ENCODE measurements around the gene C1QL2.

C1QL2 gene

DNA sequence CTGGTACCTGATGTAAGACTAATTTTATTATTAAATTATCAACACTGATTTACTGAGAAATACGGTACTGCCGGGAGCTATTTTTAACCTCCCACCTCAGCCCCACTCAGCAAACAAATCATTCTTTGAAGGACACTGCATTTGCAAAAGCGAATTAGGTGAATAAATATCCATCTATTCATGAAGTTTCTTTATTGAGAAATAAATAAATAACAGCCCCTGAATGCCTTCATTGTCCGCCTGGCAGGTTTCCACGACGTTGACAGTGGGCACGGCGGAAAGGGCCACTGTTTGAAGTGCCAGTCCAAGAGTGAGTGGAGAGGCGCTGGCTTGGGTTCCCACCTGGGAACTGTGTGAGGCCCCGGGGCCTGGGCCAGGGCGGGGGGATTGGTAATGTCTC lies 15.7 kb downstream of the C1QL2 start:
- H3K9ac ChIP-seq (ENCODE audit: low read length in 2 of 2) = no peak overlapping the region

DNA sequence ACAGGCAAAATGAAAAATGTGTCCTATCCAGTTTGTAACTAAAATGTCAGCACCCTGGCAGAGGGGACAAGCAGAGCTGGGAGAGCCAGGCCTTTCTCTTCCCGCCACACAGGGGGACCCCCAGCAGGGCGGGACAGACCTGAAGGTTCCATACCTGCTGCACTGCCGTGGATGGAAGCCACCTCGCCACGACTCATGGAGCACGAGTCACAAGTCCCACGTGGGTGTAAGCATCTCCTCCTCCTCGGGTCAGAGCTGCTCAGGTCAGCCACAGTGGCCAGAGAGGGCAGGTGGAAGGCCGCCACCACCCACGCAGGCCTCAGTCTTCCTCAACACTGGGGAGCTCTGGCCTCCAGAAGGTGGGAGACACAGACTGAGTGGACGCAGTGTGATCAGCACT lies 21.0 kb downstream of the C1QL2 start:
- no peaks in the 10 kb centered on the region for H3K4me1 ChIP-seq (ENCODE audit: control insufficient read depth, insufficient read depth, low read length)
- H3K9ac ChIP-seq (ENCODE audit: low read length in 2 of 2) = no peak overlapping the region
- no peaks in the 10 kb centered on the region for H3K36me3 ChIP-seq (ENCODE audit: control insufficient read depth in 2 of 2, insufficient read depth in 2 of 2, low read length in 2 of 2)
- no peak overlapping the region for H3K27ac ChIP-seq (ENCODE audit: low read length)
- H3K4me3 ChIP-seq (ENCODE audit: low read length in 2 of 2) = no peak overlapping the region
- H3K27me3 ChIP-seq (ENCODE audit: control insufficient read depth in 1 of 2, insufficient read depth in 2 of 2, low read length in 2 of 2) = peaks cover 0 to 2% of the 10 kb centered on the region in 2 donors
- H3K9me3 ChIP-seq (ENCODE audit: control insufficient read depth in 2 of 2, low read length in 2 of 2) = no peaks in the 10 kb centered on the region

More for the DNA sequence above, 15.7 kb downstream of the C1QL2 start:
- Histone ChIP-seq H3K4me3 (ENCODE audit: low read length in 2 of 2) (no peak overlapping the region), H3K27ac (ENCODE audit: low read length) (no peak overlapping the region), H3K4me1 (ENCODE audit: control insufficient read depth, insufficient read depth, low read length) (no peaks in the 10 kb centered on the region), H3K9me3 (ENCODE audit: control insufficient read depth in 2 of 2, low read length in 2 of 2) (no peaks in the 10 kb centered on the region), H3K36me3 (ENCODE audit: control insufficient read depth in 2 of 2, insufficient read depth in 2 of 2, low read length in 2 of 2) (no peaks in the 10 kb centered on the region), H3K27me3 (ENCODE audit: control insufficient read depth in 1 of 2, insufficient read depth in 2 of 2, low read length in 2 of 2) (peaks cover 8 to 14% of the 10 kb centered on the region in 2 donors)

DNA sequence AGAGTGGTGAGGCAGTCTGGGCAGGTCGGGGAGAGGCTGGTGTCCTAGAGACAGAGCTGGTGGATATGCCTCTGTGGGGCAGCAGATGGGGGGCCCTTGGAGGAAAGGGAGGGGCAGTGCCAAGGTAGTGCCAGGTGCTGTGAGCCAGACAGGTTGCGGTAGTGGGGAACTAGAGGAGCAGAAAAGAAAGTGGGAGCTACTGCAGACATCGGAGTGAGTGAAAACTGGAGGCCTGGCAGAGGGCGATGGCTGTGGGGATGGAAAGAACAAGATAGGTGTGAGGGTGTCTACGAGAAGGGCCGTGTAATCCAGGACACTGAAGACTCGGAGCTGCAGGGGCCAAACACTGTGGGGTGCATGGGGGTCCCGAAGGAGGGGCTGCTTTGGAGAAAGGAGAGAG lies 21.7 kb downstream of the C1QL2 start:
- Histone ChIP-seq H3K36me3 (ENCODE audit: control insufficient read depth in 2 of 2, insufficient read depth in 2 of 2, low read length in 2 of 2) (no peaks in the 10 kb centered on the region), H3K4me3 (ENCODE audit: low read length in 2 of 2) (no peak overlapping the region), H3K4me1 (ENCODE audit: control insufficient read depth, insufficient read depth, low read length) (no peaks in the 10 kb centered on the region), H3K27me3 (ENCODE audit: control insufficient read depth in 1 of 2, insufficient read depth in 2 of 2, low read length in 2 of 2) (peaks cover 0 to 2% of the 10 kb centered on the region in 2 donors), H3K27ac (ENCODE audit: low read length) (no peak overlapping the region), H3K9me3 (ENCODE audit: control insufficient read depth in 2 of 2, low read length in 2 of 2) (no peaks in the 10 kb centered on the region), H3K9ac (ENCODE audit: low read length in 2 of 2) (no peak overlapping the region)

DNA sequence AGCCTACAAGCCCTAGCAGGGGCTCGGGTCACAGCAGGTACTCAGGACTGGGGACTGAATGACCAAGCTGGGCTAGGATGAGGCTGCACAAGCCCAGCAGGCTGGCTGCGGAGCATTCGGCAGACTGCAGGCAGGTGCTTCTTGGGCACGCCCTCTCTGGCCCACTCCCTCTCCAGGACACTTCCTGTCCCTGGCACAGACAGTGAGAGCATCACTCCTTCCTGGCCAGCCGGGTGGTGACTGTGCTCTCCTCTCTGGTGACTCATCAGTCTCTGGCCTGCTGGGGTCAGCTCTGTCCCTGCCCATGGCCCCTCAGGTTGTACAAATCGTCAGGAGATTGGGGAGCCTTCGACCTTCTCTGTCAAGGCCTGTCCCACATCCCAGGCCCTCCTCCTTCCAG lies 22.5 kb downstream of the C1QL2 start:
- peaks cover 0 to 2% of the 10 kb centered on the region in 2 donors for H3K27me3 ChIP-seq (ENCODE audit: control insufficient read depth in 1 of 2, insufficient read depth in 2 of 2, low read length in 2 of 2)
- no peaks in the 10 kb centered on the region for H3K36me3 ChIP-seq (ENCODE audit: control insufficient read depth in 2 of 2, insufficient read depth in 2 of 2, low read length in 2 of 2)

DNA sequence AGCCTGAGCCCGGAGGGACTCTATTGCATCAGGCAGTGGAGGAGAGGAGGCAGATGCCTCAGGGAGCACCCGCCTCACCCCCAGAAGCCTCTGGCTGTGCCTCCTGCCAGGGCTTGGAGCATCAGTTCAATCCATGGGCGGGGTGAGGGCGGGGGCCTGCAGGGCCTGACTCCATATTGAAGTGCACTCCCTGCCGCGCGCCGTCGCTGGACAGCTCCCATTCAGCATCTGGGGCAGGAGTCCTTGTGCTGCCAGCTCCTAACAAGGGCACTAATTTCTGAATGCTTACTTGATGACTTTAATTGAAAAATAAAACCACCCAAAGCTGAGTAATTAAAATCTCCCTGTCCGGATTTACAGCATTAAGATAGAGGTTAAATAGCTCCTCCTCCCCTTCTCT lies 23.8 kb downstream of the C1QL2 start:
- H3K4me3 ChIP-seq (ENCODE audit: low read length in 2 of 2) = no peak overlapping the region
- peaks cover 0 to 2% of the 10 kb centered on the region in 2 donors for H3K27me3 ChIP-seq (ENCODE audit: control insufficient read depth in 1 of 2, insufficient read depth in 2 of 2, low read length in 2 of 2)
- H3K36me3 ChIP-seq (ENCODE audit: control insufficient read depth in 2 of 2, insufficient read depth in 2 of 2, low read length in 2 of 2) = no peaks in the 10 kb centered on the region
- no peaks in the 10 kb centered on the region for H3K4me1 ChIP-seq (ENCODE audit: control insufficient read depth, insufficient read depth, low read length)
- no peak overlapping the region for H3K27ac ChIP-seq (ENCODE audit: low read length)
- H3K9me3 ChIP-seq (ENCODE audit: control insufficient read depth in 2 of 2, low read length in 2 of 2) = no peaks in the 10 kb centered on the region
- no peak overlapping the region for H3K9ac ChIP-seq (ENCODE audit: low read length in 2 of 2)

More for the DNA sequence above, 22.5 kb downstream of the C1QL2 start:
- Histone ChIP-seq H3K9ac (ENCODE audit: low read length in 2 of 2) (no peak overlapping the region), H3K9me3 (ENCODE audit: control insufficient read depth in 2 of 2, low read length in 2 of 2) (no peaks in the 10 kb centered on the region), H3K4me3 (ENCODE audit: low read length in 2 of 2) (no peak overlapping the region), H3K27ac (ENCODE audit: low read length) (no peak overlapping the region), H3K4me1 (ENCODE audit: control insufficient read depth, insufficient read depth, low read length) (no peaks in the 10 kb centered on the region)

DNA sequence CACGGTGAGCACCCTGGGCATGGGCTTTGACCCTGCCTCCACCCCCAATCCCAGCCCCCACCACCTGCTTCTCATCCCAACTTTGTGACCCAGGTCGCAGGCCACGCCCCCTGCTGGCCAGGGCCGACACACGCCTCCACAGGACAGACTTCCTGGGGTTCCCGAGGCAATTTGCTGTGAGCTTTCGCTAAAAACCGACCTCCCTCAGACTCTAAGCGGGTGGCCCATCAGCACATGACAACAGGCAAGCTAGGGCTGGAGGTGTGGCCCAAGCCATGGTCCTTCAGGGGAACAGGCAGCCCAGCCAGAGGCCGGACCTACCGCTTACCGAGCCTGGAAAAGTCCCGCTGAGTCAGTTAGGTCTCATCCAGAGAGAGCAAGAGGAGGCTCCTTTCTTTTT lies 31.9 kb downstream of the C1QL2 start:
- H3K9me3 ChIP-seq (ENCODE audit: control insufficient read depth in 2 of 2, low read length in 2 of 2) = no peaks in the 10 kb centered on the region
- H3K4me3 ChIP-seq (ENCODE audit: low read length in 2 of 2) = no peak overlapping the region
- no peaks in the 10 kb centered on the region for H3K36me3 ChIP-seq (ENCODE audit: control insufficient read depth in 2 of 2, insufficient read depth in 2 of 2, low read length in 2 of 2)
- H3K9ac ChIP-seq (ENCODE audit: low read length in 2 of 2) = no peak overlapping the region
- no peaks in the 10 kb centered on the region for H3K4me1 ChIP-seq (ENCODE audit: control insufficient read depth, insufficient read depth, low read length)
- H3K27me3 ChIP-seq (ENCODE audit: control insufficient read depth in 1 of 2, insufficient read depth in 2 of 2, low read length in 2 of 2) = peaks cover 2 to 19% of the 10 kb centered on the region in 2 donors
- H3K27ac ChIP-seq (ENCODE audit: low read length) = no peak overlapping the region

DNA sequence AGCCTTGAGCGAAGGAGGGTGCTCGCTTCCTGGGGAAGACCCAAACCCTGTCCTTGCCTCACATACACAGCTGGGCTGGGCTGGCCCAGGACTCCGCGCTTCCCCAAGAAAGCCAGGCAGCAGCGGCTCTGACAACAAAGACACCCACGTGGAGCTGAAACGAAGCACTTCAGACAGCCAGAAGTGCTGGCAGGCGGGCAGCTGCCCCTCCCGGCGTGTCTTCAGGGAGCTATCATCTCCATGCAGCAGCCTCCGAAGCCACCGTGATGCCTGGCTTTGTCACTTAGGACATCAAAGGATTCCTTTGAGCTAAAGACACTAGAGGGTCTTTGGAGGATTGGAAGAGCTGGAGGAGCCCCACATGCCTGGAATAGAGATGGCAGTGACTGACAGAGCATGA lies 35.2 kb downstream of the C1QL2 start:
- no peaks in the 10 kb centered on the region for H3K4me1 ChIP-seq (ENCODE audit: control insufficient read depth, insufficient read depth, low read length)
- no peak overlapping the region for H3K4me3 ChIP-seq (ENCODE audit: low read length in 2 of 2)
- no peak overlapping the region for H3K9ac ChIP-seq (ENCODE audit: low read length in 2 of 2)
- no peak overlapping the region for H3K27ac ChIP-seq (ENCODE audit: low read length)
- H3K27me3 ChIP-seq (ENCODE audit: control insufficient read depth in 1 of 2, insufficient read depth in 2 of 2, low read length in 2 of 2) = peaks cover 10 to 28% of the 10 kb centered on the region in 2 donors
- H3K9me3 ChIP-seq (ENCODE audit: control insufficient read depth in 2 of 2, low read length in 2 of 2) = no peaks in the 10 kb centered on the region
- H3K36me3 ChIP-seq (ENCODE audit: control insufficient read depth in 2 of 2, insufficient read depth in 2 of 2, low read length in 2 of 2) = no peaks in the 10 kb centered on the region

DNA sequence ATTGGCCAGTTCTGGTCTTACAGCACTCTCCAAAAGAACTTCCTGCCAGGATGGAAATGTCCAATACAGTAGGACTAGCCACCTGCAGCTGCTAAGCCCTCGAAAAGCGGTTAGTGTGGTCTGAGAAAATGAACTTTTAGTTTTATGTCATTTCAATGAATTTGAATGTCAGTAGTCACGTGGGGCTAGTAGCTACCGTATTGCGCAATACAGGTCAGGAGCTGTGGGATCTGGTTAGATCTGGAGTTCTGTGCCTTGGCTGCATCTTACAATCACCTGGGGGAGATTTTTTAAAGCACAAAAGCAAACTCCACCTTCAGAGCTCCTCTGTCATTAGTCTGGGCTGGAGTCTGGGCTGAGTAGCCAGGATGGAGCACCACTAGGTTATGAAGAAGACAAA lies 35.9 kb downstream of the C1QL2 start:
- Histone ChIP-seq H3K9me3 (ENCODE audit: control insufficient read depth in 2 of 2, low read length in 2 of 2) (no peaks in the 10 kb centered on the region), H3K36me3 (ENCODE audit: control insufficient read depth in 2 of 2, insufficient read depth in 2 of 2, low read length in 2 of 2) (no peaks in the 10 kb centered on the region), H3K4me3 (ENCODE audit: low read length in 2 of 2) (no peak overlapping the region), H3K9ac (ENCODE audit: low read length in 2 of 2) (no peak overlapping the region), H3K27me3 (ENCODE audit: control insufficient read depth in 1 of 2, insufficient read depth in 2 of 2, low read length in 2 of 2) (peaks cover 12 to 25% of the 10 kb centered on the region in 2 donors), H3K4me1 (ENCODE audit: control insufficient read depth, insufficient read depth, low read length) (no peaks in the 10 kb centered on the region), H3K27ac (ENCODE audit: low read length) (no peak overlapping the region)

DNA sequence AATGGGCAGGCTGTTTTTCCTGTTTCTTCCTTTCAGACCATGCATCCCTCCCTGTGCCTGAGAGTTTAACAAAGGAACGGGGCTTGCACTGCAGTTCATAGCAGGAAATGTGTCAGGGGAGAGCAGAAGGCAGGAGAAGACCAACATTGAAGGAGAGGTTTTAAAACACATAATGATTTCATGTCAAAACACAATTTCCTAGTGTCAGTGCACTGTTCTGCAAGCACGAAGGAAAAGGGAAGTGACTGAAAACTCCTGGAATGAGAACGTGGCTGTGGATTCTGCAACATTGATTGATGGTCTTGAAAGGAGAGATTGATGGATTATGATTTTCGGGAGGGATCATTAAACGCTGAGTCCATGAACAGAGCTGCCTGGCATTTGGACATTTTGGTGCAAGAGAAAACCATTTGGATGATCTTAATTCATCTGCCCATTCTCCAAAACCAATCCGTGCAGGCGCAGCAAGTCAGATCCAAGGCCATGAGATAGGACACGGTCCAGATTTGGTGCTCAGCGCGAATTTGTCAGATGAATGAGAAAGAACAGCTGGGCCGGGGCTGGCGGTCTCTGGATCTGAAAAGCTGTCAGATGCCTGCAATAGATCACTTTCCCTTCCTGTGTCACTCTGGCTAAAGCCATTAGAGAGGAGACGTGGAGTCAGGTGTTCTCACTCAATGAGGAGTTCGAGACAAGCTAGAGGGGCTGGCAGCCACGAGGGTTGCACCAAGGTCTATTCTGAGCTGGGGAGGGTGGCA lies 38.4 kb downstream of the C1QL2 start:
- Histone ChIP-seq H3K27ac (ENCODE audit: low read length) (no peak overlapping the region), H3K4me1 (ENCODE audit: control insufficient read depth, insufficient read depth, low read length) (no peaks in the 10 kb centered on the region)

DNA sequence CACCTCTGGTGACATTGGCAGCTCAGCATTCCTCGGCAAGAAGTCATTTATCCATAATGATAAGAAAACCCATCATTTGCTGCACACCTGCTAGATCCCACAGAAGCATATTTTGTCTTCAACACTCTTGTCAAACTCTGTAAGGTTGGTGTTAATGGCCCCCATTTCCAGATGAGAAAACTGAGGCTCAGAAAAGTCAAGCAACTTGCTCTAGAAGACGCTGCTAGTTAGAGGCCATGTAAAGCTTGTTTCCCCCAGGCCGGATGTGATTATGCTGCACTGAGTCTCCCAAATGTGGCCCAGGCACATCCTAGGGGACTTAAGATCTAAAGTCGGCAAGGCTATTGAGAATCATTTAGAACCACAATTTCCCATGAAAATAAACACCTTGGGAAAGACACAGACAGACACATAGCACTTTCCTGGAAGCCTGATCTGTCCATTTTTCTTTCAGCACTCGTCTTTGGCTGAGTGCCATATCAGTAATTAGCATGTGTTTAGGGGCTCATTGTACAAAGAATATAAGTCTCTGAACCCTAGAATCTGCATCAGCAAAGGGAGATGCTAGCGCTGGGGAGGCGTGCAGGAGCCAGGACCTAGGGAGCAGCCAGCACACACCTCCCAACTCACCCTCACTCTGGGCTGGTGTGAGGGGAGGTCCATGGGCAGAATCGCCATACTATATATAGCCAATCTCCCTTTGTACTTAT lies 39.3 kb downstream of the C1QL2 start:
- H3K36me3 ChIP-seq (ENCODE audit: control insufficient read depth in 2 of 2, insufficient read depth in 2 of 2, low read length in 2 of 2) = no peaks in the 10 kb centered on the region
- no peaks in the 10 kb centered on the region for H3K4me1 ChIP-seq (ENCODE audit: control insufficient read depth, insufficient read depth, low read length)
- no peak overlapping the region for H3K4me3 ChIP-seq (ENCODE audit: low read length in 2 of 2)
- no peak overlapping the region for H3K9ac ChIP-seq (ENCODE audit: low read length in 2 of 2)
- peaks cover 12 to 13% of the 10 kb centered on the region in 2 donors for H3K27me3 ChIP-seq (ENCODE audit: control insufficient read depth in 1 of 2, insufficient read depth in 2 of 2, low read length in 2 of 2)
- H3K27ac ChIP-seq (ENCODE audit: low read length) = no peak overlapping the region
- no peaks in the 10 kb centered on the region for H3K9me3 ChIP-seq (ENCODE audit: control insufficient read depth in 2 of 2, low read length in 2 of 2)

More for the DNA sequence above, 38.4 kb downstream of the C1QL2 start:
- Histone ChIP-seq H3K9ac (ENCODE audit: low read length in 2 of 2) (no peak overlapping the region), H3K9me3 (ENCODE audit: control insufficient read depth in 2 of 2, low read length in 2 of 2) (no peaks in the 10 kb centered on the region), H3K27me3 (ENCODE audit: control insufficient read depth in 1 of 2, insufficient read depth in 2 of 2, low read length in 2 of 2) (peaks cover 12 to 20% of the 10 kb centered on the region in 2 donors), H3K36me3 (ENCODE audit: control insufficient read depth in 2 of 2, insufficient read depth in 2 of 2, low read length in 2 of 2) (no peaks in the 10 kb centered on the region), H3K4me3 (ENCODE audit: low read length in 2 of 2) (no peak overlapping the region)

Measured in stomach smooth muscle (tissue), 2 donors.